HEK293 (cell line): ENCODE results near the gene TPCN2.

Experiments used
- ELK4 ChIP-seq: IDR thresholded peaks from 2 replicates; pipeline ENCODE4 v1.6.1; 2011; ENCODE audit warnings: mild to moderate bottlenecking, low read depth, low read length, borderline replicate concordance
- ZBTB7A ChIP-seq: fragments of 450-650 bp; formaldehyde crosslinking; IDR thresholded peaks from 2 replicates; pipeline ENCODE4 v1.5.1; 2016; ENCODE audit warnings: low read depth, missing biosample characterization, missing genetic modification characterization
- ZNF140 ChIP-seq: fragments of 450-650 bp; formaldehyde crosslinking; IDR thresholded peaks from 2 replicates; pipeline ENCODE4 v1.5.1; 2016; ENCODE audit warnings: missing biosample characterization, missing genetic modification characterization
- ZNF274 ChIP-seq, 2 experiments: fragments of 200-500 bp in 1 of 2; fragments of 450-650 bp in 1 of 2; sonication (Bioruptor generic) in 1 of 2; formaldehyde crosslinking in 1 of 2; IDR thresholded peaks; 2 replicates each; pipeline versions ENCODE4 v1.5.1 to v1.6.1; 2014 to 2016; ENCODE audit warnings: borderline replicate concordance in 1 of 2, inconsistent platforms in 1 of 2, low read length in 1 of 2, missing biosample characterization in 1 of 2, missing genetic modification characterization in 1 of 2
- ZNF324 ChIP-seq: fragments of 450-650 bp; formaldehyde crosslinking; IDR thresholded peaks from 2 replicates; pipeline ENCODE4 v1.5.1; 2016; ENCODE audit warnings: missing biosample characterization, missing genetic modification characterization
- ZNF423 ChIP-seq: fragments of 450-650 bp; formaldehyde crosslinking; IDR thresholded peaks from 2 replicates; pipeline ENCODE4 v1.5.1; 2016; ENCODE audit warnings: missing biosample characterization, missing genetic modification characterization
- ZNF488 ChIP-seq: fragments of 450-650 bp; formaldehyde crosslinking; IDR thresholded peaks from 2 replicates; pipeline ENCODE4 v1.5.1; 2016; ENCODE audit warnings: missing biosample characterization, missing genetic modification characterization
- ZNF776 ChIP-seq: fragments of 450-650 bp; formaldehyde crosslinking; IDR thresholded peaks from 2 replicates; pipeline ENCODE4 v1.5.0; 2017; ENCODE audit warnings: missing biosample characterization, missing genetic modification characterization, borderline replicate concordance
- ZSCAN18 ChIP-seq: fragments of 450-650 bp; formaldehyde crosslinking; IDR thresholded peaks from 2 replicates; pipeline ENCODE4 v1.5.1; 2016; ENCODE audit warnings: missing biosample characterization, missing genetic modification characterization
- TF ChIP-seq, protein P1 (sequence below): fragments of 450-650 bp; formaldehyde crosslinking; IDR thresholded peaks from 2 replicates; pipeline ENCODE4 v1.5.1; 2016; ENCODE audit warnings: missing biosample characterization, missing genetic modification characterization
- TF ChIP-seq, protein P2 (sequence below): fragments of 450-650 bp; formaldehyde crosslinking; IDR thresholded peaks from 2 replicates; pipeline ENCODE4; 2016; ENCODE audit warnings: missing biosample characterization, missing genetic modification characterization
- TF ChIP-seq, protein P3 (sequence below): fragments of 450-650 bp; formaldehyde crosslinking; IDR thresholded peaks from 2 replicates; pipeline ENCODE4 v1.5.1; 2016; ENCODE audit warnings: missing biosample characterization, missing genetic modification characterization
- TF ChIP-seq, protein P4 (sequence below): fragments of 450-650 bp; formaldehyde crosslinking; IDR thresholded peaks from 2 replicates; pipeline ENCODE4 v1.5.1; 2016; ENCODE audit warnings: missing biosample characterization, missing genetic modification characterization
- TF ChIP-seq, protein P5 (sequence below): fragments of 450-650 bp; formaldehyde crosslinking; IDR thresholded peaks from 2 replicates; pipeline ENCODE4 v1.5.1; 2016; ENCODE audit warnings: missing biosample characterization, missing genetic modification characterization

DNA sequence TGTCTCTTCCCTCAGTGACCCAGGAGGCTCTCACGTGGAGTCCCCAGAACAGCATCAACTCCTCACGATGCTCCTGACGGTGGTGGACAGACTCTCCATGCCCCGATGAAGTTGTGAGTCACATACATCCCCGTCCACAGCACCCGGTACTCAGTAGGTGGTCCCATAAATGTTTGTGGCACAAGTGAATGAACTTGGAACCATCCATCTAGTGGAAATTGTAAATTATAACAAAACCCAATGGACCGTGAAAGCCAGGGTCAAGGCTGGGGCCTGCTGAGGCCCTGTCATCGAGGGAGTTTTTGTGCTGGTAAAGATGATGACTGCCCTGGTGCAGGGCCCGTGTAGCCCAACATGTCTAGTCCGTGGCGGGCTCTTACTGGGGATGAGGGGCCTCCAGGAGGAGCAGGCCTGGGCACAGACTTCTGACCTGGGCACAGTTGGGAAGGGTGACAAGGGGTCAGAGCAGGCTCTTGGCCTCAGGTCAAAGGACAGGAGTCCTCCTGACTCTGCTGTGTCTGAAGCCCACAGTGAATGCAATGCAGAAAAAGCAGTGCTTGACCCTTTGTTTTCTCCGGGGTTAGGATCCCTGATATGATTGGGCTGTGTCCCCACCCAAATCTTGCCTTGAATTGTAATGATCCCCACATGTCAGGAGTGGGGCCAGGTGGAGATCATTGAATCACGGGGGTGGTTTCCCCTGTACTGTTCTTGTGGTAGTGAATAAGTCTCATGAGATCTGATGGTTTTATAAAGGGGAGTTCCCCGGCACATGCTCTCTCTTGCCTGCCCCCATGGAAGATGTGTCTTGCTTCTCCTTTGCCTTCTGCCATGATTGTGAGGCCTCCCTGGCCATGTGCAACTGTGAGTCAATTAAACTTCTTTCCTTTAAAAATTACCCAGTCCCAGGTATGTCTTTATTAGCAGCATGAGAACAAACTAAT lies 87.0 kb downstream of the TPCN2 start:
- TF ChIP-seq ZNF324 (tag by site-specific recombination) (no peak), ZNF274 (IDR thresholded peaks at IDR 0.05; ENCODE audit: low read length) (no peak), ZNF274 (tag by site-specific recombination; IDR thresholded peaks at IDR 0.05; ENCODE audit: borderline replicate concordance) (no peak), ZNF776 (tag by site-specific recombination) (no peak), ZNF488 (tag by site-specific recombination) (no peak), ZSCAN18 (no peak), ZNF140 (tag by site-specific recombination) (no peak), ELK4 (no peak), ZBTB7A (tag by site-specific recombination) (no peak), ZNF423 (tag by site-specific recombination) (no peak)
- TF ChIP-seq, protein P1, sequence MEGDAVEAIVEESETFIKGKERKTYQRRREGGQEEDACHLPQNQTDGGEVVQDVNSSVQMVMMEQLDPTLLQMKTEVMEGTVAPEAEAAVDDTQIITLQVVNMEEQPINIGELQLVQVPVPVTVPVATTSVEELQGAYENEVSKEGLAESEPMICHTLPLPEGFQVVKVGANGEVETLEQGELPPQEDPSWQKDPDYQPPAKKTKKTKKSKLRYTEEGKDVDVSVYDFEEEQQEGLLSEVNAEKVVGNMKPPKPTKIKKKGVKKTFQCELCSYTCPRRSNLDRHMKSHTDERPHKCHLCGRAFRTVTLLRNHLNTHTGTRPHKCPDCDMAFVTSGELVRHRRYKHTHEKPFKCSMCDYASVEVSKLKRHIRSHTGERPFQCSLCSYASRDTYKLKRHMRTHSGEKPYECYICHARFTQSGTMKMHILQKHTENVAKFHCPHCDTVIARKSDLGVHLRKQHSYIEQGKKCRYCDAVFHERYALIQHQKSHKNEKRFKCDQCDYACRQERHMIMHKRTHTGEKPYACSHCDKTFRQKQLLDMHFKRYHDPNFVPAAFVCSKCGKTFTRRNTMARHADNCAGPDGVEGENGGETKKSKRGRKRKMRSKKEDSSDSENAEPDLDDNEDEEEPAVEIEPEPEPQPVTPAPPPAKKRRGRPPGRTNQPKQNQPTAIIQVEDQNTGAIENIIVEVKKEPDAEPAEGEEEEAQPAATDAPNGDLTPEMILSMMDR (tag by site-specific recombination) = no peak
- TF ChIP-seq, protein P2, sequence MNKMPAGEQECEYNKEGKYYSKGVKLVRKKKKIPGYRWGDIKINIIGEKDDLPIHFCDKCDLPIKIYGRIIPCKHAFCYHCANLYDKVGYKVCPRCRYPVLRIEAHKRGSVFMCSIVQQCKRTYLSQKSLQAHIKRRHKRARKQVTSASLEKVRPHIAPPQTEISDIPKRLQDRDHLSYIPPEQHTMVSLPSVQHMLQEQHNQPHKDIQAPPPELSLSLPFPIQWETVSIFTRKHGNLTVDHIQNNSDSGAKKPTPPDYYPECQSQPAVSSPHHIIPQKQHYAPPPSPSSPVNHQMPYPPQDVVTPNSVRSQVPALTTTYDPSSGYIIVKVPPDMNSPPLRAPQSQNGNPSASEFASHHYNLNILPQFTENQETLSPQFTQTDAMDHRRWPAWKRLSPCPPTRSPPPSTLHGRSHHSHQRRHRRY (tag by site-specific recombination) = no peak
- TF ChIP-seq, protein P3, sequence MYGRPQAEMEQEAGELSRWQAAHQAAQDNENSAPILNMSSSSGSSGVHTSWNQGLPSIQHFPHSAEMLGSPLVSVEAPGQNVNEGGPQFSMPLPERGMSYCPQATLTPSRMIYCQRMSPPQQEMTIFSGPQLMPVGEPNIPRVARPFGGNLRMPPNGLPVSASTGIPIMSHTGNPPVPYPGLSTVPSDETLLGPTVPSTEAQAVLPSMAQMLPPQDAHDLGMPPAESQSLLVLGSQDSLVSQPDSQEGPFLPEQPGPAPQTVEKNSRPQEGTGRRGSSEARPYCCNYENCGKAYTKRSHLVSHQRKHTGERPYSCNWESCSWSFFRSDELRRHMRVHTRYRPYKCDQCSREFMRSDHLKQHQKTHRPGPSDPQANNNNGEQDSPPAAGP (tag by site-specific recombination) = no peak
- TF ChIP-seq, protein P4, sequence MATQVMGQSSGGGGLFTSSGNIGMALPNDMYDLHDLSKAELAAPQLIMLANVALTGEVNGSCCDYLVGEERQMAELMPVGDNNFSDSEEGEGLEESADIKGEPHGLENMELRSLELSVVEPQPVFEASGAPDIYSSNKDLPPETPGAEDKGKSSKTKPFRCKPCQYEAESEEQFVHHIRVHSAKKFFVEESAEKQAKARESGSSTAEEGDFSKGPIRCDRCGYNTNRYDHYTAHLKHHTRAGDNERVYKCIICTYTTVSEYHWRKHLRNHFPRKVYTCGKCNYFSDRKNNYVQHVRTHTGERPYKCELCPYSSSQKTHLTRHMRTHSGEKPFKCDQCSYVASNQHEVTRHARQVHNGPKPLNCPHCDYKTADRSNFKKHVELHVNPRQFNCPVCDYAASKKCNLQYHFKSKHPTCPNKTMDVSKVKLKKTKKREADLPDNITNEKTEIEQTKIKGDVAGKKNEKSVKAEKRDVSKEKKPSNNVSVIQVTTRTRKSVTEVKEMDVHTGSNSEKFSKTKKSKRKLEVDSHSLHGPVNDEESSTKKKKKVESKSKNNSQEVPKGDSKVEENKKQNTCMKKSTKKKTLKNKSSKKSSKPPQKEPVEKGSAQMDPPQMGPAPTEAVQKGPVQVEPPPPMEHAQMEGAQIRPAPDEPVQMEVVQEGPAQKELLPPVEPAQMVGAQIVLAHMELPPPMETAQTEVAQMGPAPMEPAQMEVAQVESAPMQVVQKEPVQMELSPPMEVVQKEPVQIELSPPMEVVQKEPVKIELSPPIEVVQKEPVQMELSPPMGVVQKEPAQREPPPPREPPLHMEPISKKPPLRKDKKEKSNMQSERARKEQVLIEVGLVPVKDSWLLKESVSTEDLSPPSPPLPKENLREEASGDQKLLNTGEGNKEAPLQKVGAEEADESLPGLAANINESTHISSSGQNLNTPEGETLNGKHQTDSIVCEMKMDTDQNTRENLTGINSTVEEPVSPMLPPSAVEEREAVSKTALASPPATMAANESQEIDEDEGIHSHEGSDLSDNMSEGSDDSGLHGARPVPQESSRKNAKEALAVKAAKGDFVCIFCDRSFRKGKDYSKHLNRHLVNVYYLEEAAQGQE (tag by site-specific recombination) = no peak
- TF ChIP-seq, protein P5, sequence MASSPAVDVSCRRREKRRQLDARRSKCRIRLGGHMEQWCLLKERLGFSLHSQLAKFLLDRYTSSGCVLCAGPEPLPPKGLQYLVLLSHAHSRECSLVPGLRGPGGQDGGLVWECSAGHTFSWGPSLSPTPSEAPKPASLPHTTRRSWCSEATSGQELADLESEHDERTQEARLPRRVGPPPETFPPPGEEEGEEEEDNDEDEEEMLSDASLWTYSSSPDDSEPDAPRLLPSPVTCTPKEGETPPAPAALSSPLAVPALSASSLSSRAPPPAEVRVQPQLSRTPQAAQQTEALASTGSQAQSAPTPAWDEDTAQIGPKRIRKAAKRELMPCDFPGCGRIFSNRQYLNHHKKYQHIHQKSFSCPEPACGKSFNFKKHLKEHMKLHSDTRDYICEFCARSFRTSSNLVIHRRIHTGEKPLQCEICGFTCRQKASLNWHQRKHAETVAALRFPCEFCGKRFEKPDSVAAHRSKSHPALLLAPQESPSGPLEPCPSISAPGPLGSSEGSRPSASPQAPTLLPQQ (tag by site-specific recombination) = no peak
